Neuronal stem cell (in vitro differentiated cells): ENCODE measurements around the gene KRT9.
A peak's percentile ranks its signal among the peaks of the same experiment; 100 is the strongest.
"Not testable (repeated sequence)": the region's sequence is repeated elsewhere in the genome, so short reads cannot be mapped to it uniquely, and the experiment has no call there.

ENCODE experiments used
- DNase-seq: peaks from one replicate; pipeline ENCODE4 v3.0.0-alpha.2; 2013; ENCODE audit warnings: low spot score
- H2AFZ ChIP-seq: one replicate; pipeline ENCODE4 v1.6.1; 2013; ENCODE audit warnings: mild to moderate bottlenecking, low read length, inconsistent platforms
- H2AK5ac ChIP-seq: 2 replicates; pipeline ENCODE4 v1.6.1; 2013; ENCODE audit warnings: low read depth, mild to moderate bottlenecking, inconsistent platforms, low read length, moderate library complexity, mixed read lengths
- H2BK120ac ChIP-seq: 2 replicates; pipeline ENCODE4 v1.6.1; 2013; ENCODE audit warnings: low read depth, mild to moderate bottlenecking, inconsistent platforms, low read length, moderate library complexity, mixed read lengths
- H2BK12ac ChIP-seq: one replicate; pipeline ENCODE4 v1.6.1; 2013; ENCODE audit warnings: low read length, inconsistent platforms
- H2BK15ac ChIP-seq: 2 replicates; pipeline ENCODE4 v1.6.1; 2013; ENCODE audit warnings: mild to moderate bottlenecking, low read length, inconsistent platforms, mixed read lengths
- H2BK5ac ChIP-seq: one replicate; pipeline ENCODE4 v1.6.1; 2013; ENCODE audit warnings: inconsistent platforms, mild to moderate bottlenecking, low read length, moderate library complexity
- H3K14ac ChIP-seq: one replicate; pipeline ENCODE4 v1.6.1; 2013; ENCODE audit warnings: low read length, inconsistent platforms
- H3K18ac ChIP-seq: 2 replicates; pipeline ENCODE4 v1.6.1; 2013; ENCODE audit warnings: low read length, inconsistent platforms
- H3K23ac ChIP-seq: 2 replicates; pipeline ENCODE4 v1.6.1; 2013; ENCODE audit warnings: low read depth, mild to moderate bottlenecking, mixed read lengths, low read length, inconsistent platforms; ENCODE audit not compliant: poor library complexity
- H3K27ac ChIP-seq: replicated peaks from 3 replicates; pipeline ENCODE4 v1.5.1; 2013; ENCODE audit warnings: low read length, inconsistent platforms
- H3K27me3 ChIP-seq, 3 experiments: 2 replicates each; pipeline ENCODE4 v1.6.1; 2013; ENCODE audit warnings: low read length in 3 of 3, mild to moderate bottlenecking in 2 of 3, inconsistent platforms in 1 of 3, low read depth in 1 of 3, mixed read lengths in 1 of 3, moderate library complexity in 1 of 3; ENCODE audit not compliant: control insufficient read depth in 3 of 3, insufficient read depth in 3 of 3
- H3K36me3 ChIP-seq, 2 donors: replicated peaks in 1 of 2; 2 replicates each; pipeline ENCODE4 v1.6.1; 2013; ENCODE audit warnings: low read length in 2 of 2; ENCODE audit not compliant: control insufficient read depth in 2 of 2, insufficient read depth in 2 of 2
- H3K4ac ChIP-seq: 2 replicates; pipeline ENCODE4 v1.6.1; 2013; ENCODE audit warnings: inconsistent platforms, mild to moderate bottlenecking, low read length, moderate library complexity
- H3K4me1 ChIP-seq, 2 donors: 1 replicate in 1 of 2; 2 replicates in 1 of 2; pipeline ENCODE4 v1.6.1; 2013; ENCODE audit warnings: low read length in 2 of 2, low read depth in 1 of 2; ENCODE audit not compliant: control insufficient read depth in 2 of 2, insufficient read depth in 1 of 2
- H3K4me2 ChIP-seq: one replicate; pipeline ENCODE4 v1.6.1; 2013; ENCODE audit warnings: mild to moderate bottlenecking, low read length, inconsistent platforms; ENCODE audit not compliant: insufficient read depth, poor library complexity, severe bottlenecking
- H3K4me3 ChIP-seq, 2 donors: 2 replicates each; pipeline ENCODE4 v1.5.1; 2013; ENCODE audit warnings: low read length in 2 of 2, mild to moderate bottlenecking in 2 of 2, inconsistent platforms in 1 of 2, moderate library complexity in 1 of 2
- H3K79me1 ChIP-seq: one replicate; pipeline ENCODE4 v1.6.1; 2013; ENCODE audit warnings: low read depth, mild to moderate bottlenecking, inconsistent platforms, low read length, moderate library complexity
- H3K9ac ChIP-seq: one replicate; pipeline ENCODE4 v1.6.1; 2013; ENCODE audit warnings: mild to moderate bottlenecking, low read depth, low read length, inconsistent platforms; ENCODE audit not compliant: poor library complexity
- H3K9me3 ChIP-seq, 2 donors: replicated peaks in 1 of 2; 2 replicates each; pipeline versions ENCODE3 to v1.6.1; 2013; ENCODE audit warnings: low read length in 2 of 2, mild to moderate bottlenecking in 2 of 2, inconsistent platforms in 1 of 2, low read depth in 1 of 2, mixed read lengths in 1 of 2, moderate library complexity in 1 of 2; ENCODE audit not compliant: control insufficient read depth in 2 of 2, insufficient read depth in 1 of 2
- H4K8ac ChIP-seq: one replicate; pipeline ENCODE4 v1.6.1; 2013; ENCODE audit warnings: low read depth, mild to moderate bottlenecking, inconsistent platforms, low read length, moderate library complexity
- H4K91ac ChIP-seq: one replicate; pipeline ENCODE4 v1.6.1; 2013; ENCODE audit warnings: low read length, low read depth, mild to moderate bottlenecking, inconsistent platforms; ENCODE audit not compliant: poor library complexity
- WGBS, 2 donors: extraction: QIAGEN DNeasy Blood & Tissue Kit; methylation state at CpG; one replicate each; pipeline ENCODE4 v1.1.7; 2013; ENCODE audit warnings: missing lambda C conversion rate in 2 of 2, mixed read lengths in 1 of 2; ENCODE audit not compliant: insufficient read length in 2 of 2, insufficient replicate concordance in 1 of 2; ENCODE audit errors: extremely low coverage in 2 of 2; 5-methylcytosine and 5-hydroxymethylcytosine counted together

KRT9 gene

GRCh38 chr17:41542786-41543185 lies 29.1 kb downstream of the KRT9 start:
- H2AFZ ChIP-seq, H2AK5ac ChIP-seq, H2BK12ac ChIP-seq, H2BK5ac ChIP-seq, H4K8ac ChIP-seq, H3K23ac ChIP-seq, H3K4ac ChIP-seq, H3K27me3 ChIP-seq, H3K27ac ChIP-seq, H4K91ac ChIP-seq, H3K4me2 ChIP-seq, H3K9me3 ChIP-seq, H3K79me1 ChIP-seq, H2BK120ac ChIP-seq, H3K9ac ChIP-seq, H2BK15ac ChIP-seq, H3K4me3 ChIP-seq, DNase-seq, H3K18ac ChIP-seq, H3K36me3 ChIP-seq, H3K14ac ChIP-seq: not testable (repeated sequence)
- peaks cover 0 to 21% of the 10 kb centered on the region in 2 donors for H3K4me1 ChIP-seq
- no CpG with 5 or more reads among the region's 10 CpGs for WGBS, 2 donors

DNA sequence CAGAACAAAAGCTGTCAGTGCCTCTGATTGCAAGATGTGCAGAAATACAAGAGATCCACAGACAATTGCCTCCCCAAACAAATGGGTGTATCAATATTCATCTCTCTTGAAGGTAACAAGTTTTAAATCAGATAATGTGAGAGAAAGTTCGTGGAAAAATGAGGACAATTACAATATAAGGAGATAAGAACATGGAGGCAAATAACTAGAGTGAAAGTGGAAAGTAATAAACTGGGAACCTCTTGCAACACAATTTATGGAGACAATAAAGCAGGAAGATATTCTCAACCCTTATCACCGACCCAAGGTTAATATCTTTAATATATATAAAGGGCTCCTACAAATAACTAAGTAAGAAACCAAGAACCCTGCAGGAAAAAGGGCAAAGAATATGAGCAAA lies 29.5 kb downstream of the KRT9 start:
- H2BK120ac ChIP-seq = no peak overlapping the region
- H2AFZ ChIP-seq = no peak overlapping the region
- H4K8ac ChIP-seq = no peak overlapping the region
- no peaks in the 10 kb centered on the region for H3K79me1 ChIP-seq
- no peak overlapping the region for H2BK5ac ChIP-seq
- no peak overlapping the region for H3K23ac ChIP-seq
- no peak for DNase-seq
- peaks cover 0 to 17% of the 10 kb centered on the region in 2 donors for H3K4me1 ChIP-seq
- H3K9me3 ChIP-seq = peaks cover 0 to 2% of the 10 kb centered on the region in 2 donors
- no peak overlapping the region for H2BK12ac ChIP-seq
- no CpG with 5 or more reads among the region's 2 CpGs for WGBS, 2 donors
- no peaks in the 10 kb centered on the region for H3K36me3 ChIP-seq
- no peak overlapping the region for H3K4me3 ChIP-seq
- H3K27me3 ChIP-seq = peaks cover 0 to 8% (median 0%) of the 10 kb centered on the region in 3 experiments
- H3K4ac ChIP-seq = no peak overlapping the region
- H3K27ac ChIP-seq = no peak overlapping the region
- H3K4me2 ChIP-seq = no peak overlapping the region
- H3K9ac ChIP-seq = no peak overlapping the region
- H2AK5ac ChIP-seq = no peak overlapping the region
- H2BK15ac ChIP-seq = no peak overlapping the region
- no peak overlapping the region for H3K14ac ChIP-seq
- H4K91ac ChIP-seq = no peak overlapping the region
- H3K18ac ChIP-seq = no peak overlapping the region

GRCh38 chr17:41540921-41541625 lies 30.8 kb downstream of the KRT9 start:
- no peaks in the 10 kb centered on the region for H3K79me1 ChIP-seq
- H3K4me3 ChIP-seq = no peak overlapping the region
- DNase-seq = no peak
- no peak overlapping the region for H3K23ac ChIP-seq
- no peak overlapping the region for H2BK15ac ChIP-seq
- WGBS, 2 donors = no CpG with 5 or more reads among the region's 10 CpGs
- no peak overlapping the region for H4K8ac ChIP-seq
- H3K9ac ChIP-seq = no peak overlapping the region
- no peak overlapping the region for H3K4me2 ChIP-seq
- H3K27me3 ChIP-seq = peaks cover 0 to 5% (median 0%) of the 10 kb centered on the region in 3 experiments
- H3K36me3 ChIP-seq = no peaks in the 10 kb centered on the region
- H3K14ac ChIP-seq = no peak overlapping the region
- no peak overlapping the region for H2AFZ ChIP-seq
- H3K4ac ChIP-seq = no peak overlapping the region
- peak overlapping the region; percentile 7 for H3K18ac ChIP-seq
- peaks cover 0 to 2% of the 10 kb centered on the region in 2 donors for H3K9me3 ChIP-seq
- H2BK12ac ChIP-seq = no peak overlapping the region
- H4K91ac ChIP-seq = no peak overlapping the region
- H2BK120ac ChIP-seq = peak overlapping the region; percentile 35
- H2BK5ac ChIP-seq = peak overlapping the region; percentile 3
- H3K27ac ChIP-seq = no peak overlapping the region
- H2AK5ac ChIP-seq = peak overlapping the region; percentile 32
- peaks cover 0 to 17% of the 10 kb centered on the region in 2 donors for H3K4me1 ChIP-seq

DNA sequence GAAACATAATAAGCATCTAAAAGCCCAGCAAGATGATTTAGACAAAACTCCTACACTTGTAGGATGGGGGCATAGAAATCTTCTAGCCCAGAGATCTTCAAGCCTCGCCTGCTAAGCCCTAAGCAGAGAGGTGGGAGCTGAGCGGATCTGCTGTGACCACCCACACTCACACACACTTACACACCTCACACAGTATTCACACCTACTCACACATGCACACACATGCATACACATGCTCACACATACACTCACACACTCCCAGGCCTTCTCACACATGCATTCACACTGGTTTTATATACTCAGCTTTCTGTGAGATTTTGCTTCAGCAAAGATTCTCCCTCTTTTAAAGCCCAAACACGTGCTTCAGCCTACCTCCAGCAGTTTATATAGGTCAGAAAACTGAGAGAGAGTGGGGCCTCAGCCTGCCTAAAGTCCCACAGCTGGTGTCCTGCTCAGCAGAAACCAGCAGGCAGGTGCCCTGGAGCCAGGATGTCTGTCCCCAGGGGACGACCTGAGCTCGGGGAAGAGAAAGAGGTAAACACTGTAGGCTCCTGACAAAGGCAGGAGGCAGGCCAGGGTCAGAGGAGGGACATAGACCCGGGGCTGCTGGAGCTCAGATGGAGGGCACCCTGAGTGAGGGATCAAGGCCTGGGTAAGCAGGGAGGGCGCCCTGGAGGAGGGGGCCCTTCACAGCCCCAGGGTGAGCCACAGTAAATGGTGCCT lies 31.7 kb downstream of the KRT9 start:
- H3K4ac ChIP-seq = no peak overlapping the region
- no peak overlapping the region for H3K4me2 ChIP-seq
- H2BK5ac ChIP-seq = peak overlapping the region; percentile 3
- no peak overlapping the region for H3K9ac ChIP-seq
- no peak overlapping the region for H3K14ac ChIP-seq
- no peak overlapping the region for H2AK5ac ChIP-seq
- peaks cover 0 to 2% of the 10 kb centered on the region in 2 donors for H3K9me3 ChIP-seq
- H3K4me3 ChIP-seq = peak overlapping the region in 1 of 2 donors; percentile 55
- peak overlapping the region; percentile 45 for H3K18ac ChIP-seq
- no peak overlapping the region for H2BK120ac ChIP-seq
- H4K8ac ChIP-seq = no peak overlapping the region
- H3K4me1 ChIP-seq = peaks cover 0 to 19% of the 10 kb centered on the region in 2 donors
- H4K91ac ChIP-seq = no peak overlapping the region
- H2AFZ ChIP-seq = no peak overlapping the region
- WGBS, 2 donors = no CpG with 5 or more reads among the region's 7 CpGs
- no peaks in the 10 kb centered on the region for H3K36me3 ChIP-seq
- H2BK15ac ChIP-seq = no peak overlapping the region
- H3K27ac ChIP-seq = no peak overlapping the region
- peaks cover 0 to 5% (median 0%) of the 10 kb centered on the region in 3 experiments for H3K27me3 ChIP-seq
- no peaks in the 10 kb centered on the region for H3K79me1 ChIP-seq
- DNase-seq = no peak
- no peak overlapping the region for H2BK12ac ChIP-seq
- H3K23ac ChIP-seq = no peak overlapping the region
